K562 (cell line): ENCODE measurements around the gene EGFL6. TPM values are rescaled to one million over a fixed set of nuclear protein-coding genes. Genes with fewer than 3 reads are reported as not detected.
A peak's percentile ranks its signal among the peaks of the same experiment; 100 is the strongest.

Source experiments
- CBFA2T2 ChIP-seq: fragments of 450-650 bp; conservative IDR thresholded peaks from 2 replicates; pipeline ENCODE4 v1.6.1; 2017; ENCODE audit warnings: mild to moderate bottlenecking
- ETV1 ChIP-seq: fragments of 450-650 bp; conservative IDR thresholded peaks from 2 replicates; pipeline ENCODE4 v1.6.1; 2016; ENCODE audit warnings: missing genetic modification characterization, control low read depth, low read depth, missing compliant biosample characterization
- FIP1L1 ChIP-seq: fragments of 200-400 bp; formaldehyde crosslinking; IDR thresholded peaks from 2 replicates; pipeline ENCODE4 v1.6.1; 2018; ENCODE audit warnings: mild to moderate bottlenecking, low read depth, low read length; ENCODE audit not compliant: poor library complexity, severe bottlenecking
- FOS ChIP-seq: IDR thresholded peaks from 3 replicates; pipeline ENCODE4 v1.6.1; 2011; ENCODE audit not compliant: insufficient read length; ENCODE audit errors: extremely low read depth
- GABPB1 ChIP-seq: sonication (generic); formaldehyde crosslinking; IDR thresholded peaks from 2 replicates; pipeline ENCODE4 v1.8.0; 2022; ENCODE audit warnings: mild to moderate bottlenecking, missing genetic modification reagents
- HDAC2 ChIP-seq: fragments of 450-650 bp; IDR thresholded peaks from 2 replicates; pipeline ENCODE4 v1.6.1; 2016; ENCODE audit warnings: mild to moderate bottlenecking
- IRF2 ChIP-seq: sonication (generic); formaldehyde crosslinking; IDR thresholded peaks from 2 replicates; pipeline ENCODE4 v1.8.1; 2022; ENCODE audit warnings: mild to moderate bottlenecking, missing genetic modification reagents
- KDM4B ChIP-seq, 2 experiments: fragments of 450-650 bp in 1 of 2; sonication (generic) in 1 of 2; IDR thresholded peaks; 2 replicates each; pipeline ENCODE4 v1.6.1; 2016 to 2017; ENCODE audit warnings: borderline replicate concordance in 2 of 2, antibody characterized with exemption in 1 of 2, low read depth in 1 of 2, mild to moderate bottlenecking in 1 of 2
- LCOR ChIP-seq: sonication (generic); formaldehyde crosslinking; IDR thresholded peaks from 2 replicates; pipeline ENCODE4 v1.8.0; 2022; ENCODE audit warnings: mild to moderate bottlenecking, missing genetic modification reagents
- MAFG ChIP-seq: fragments of 450-650 bp; conservative IDR thresholded peaks from 2 replicates; pipeline ENCODE4 v1.6.1; 2016; ENCODE audit warnings: missing genetic modification characterization, missing compliant biosample characterization
- NFRKB ChIP-seq: fragments of 450-650 bp; IDR thresholded peaks from 2 replicates; pipeline ENCODE4 v1.6.1; 2016; ENCODE audit warnings: low read depth
- SOX6 ChIP-seq: fragments of 450-650 bp; IDR thresholded peaks from 2 replicates; pipeline ENCODE4 v1.6.1; 2014; ENCODE audit warnings: mild to moderate bottlenecking
- TAF9B ChIP-seq: fragments of 450-650 bp; IDR thresholded peaks from 2 replicates; pipeline ENCODE4 v1.6.1; 2018; ENCODE audit warnings: mild to moderate bottlenecking; ENCODE audit not compliant: partially characterized antibody
- TCF3 ChIP-seq: sonication (generic); formaldehyde crosslinking; IDR thresholded peaks from 2 replicates; pipeline ENCODE4 v1.4.0; 2020; ENCODE audit warnings: mild to moderate bottlenecking, missing genetic modification reagents
- UBTF ChIP-seq, 2 experiments: IDR thresholded peaks; 2 replicates each; pipeline ENCODE4 v1.6.1; 2012; ENCODE audit warnings: improper control_type of control experiment in 2 of 2, low read depth in 2 of 2, low read length in 2 of 2, borderline replicate concordance in 1 of 2
- YBX1 ChIP-seq: fragments of 450-650 bp; IDR thresholded peaks from 2 replicates; pipeline ENCODE4 v1.7.1; 2016; ENCODE audit warnings: mild to moderate bottlenecking
- YY1 ChIP-seq, 3 experiments: IDR thresholded peaks; 2 replicates each; pipeline ENCODE4 v1.6.1; 2011; ENCODE audit warnings: low read length in 2 of 3, mild to moderate bottlenecking in 2 of 3, moderate library complexity in 2 of 3, borderline replicate concordance in 1 of 3, control low read depth in 1 of 3, low read depth in 1 of 3; ENCODE audit not compliant: insufficient read depth in 3 of 3, insufficient replicate concordance in 2 of 3, control insufficient read depth in 1 of 3, insufficient read length in 1 of 3; ENCODE audit errors: extremely low read depth in 1 of 3
- ZBTB7A ChIP-seq: IDR thresholded peaks from 2 replicates; pipeline ENCODE4 v1.6.1; 2011; ENCODE audit warnings: low read depth, mild to moderate bottlenecking, low read length, moderate library complexity, borderline replicate concordance; ENCODE audit not compliant: control insufficient read depth
- ZNF57 ChIP-seq: fragments of 450-650 bp; formaldehyde crosslinking; IDR thresholded peaks from 2 replicates; pipeline ENCODE4 v1.4.0; 2020; ENCODE audit warnings: mild to moderate bottlenecking, moderate library complexity
- polyA plus RNA-seq, 8 experiments: library from polyadenylated mRNA; depleted of rRNA in 4 of 8; stranded (reverse) in 5 of 8; unstranded in 3 of 8; fragments of >200 nt; fragmentation: Nextera tagmentation in 2 of 8; fragmentation: Illumina TruSeq in 1 of 8; extraction: Ambion mirVana in 2 of 8; extraction: Trizol in 1 of 8; gene quantifications; 2 replicates each; pipeline versions ENCODE4 v1.2.1 to v1.2.3, GENCODE V29; 2011 to 2014; ENCODE audit warnings: inconsistent platforms in 1 of 8, missing spikeins in 1 of 8
- total RNA-seq, 7 experiments: library from RNA; depleted of rRNA in 6 of 7; stranded (reverse); fragments of >200 nt in 6 of 7; fragmentation: Illumina TruSeq in 2 of 7; extraction: Trizol in 2 of 7; gene quantifications; 2 replicates each; pipeline versions ENCODE4 v1.2.1 to v1.2.3, GENCODE V29; 2011 to 2021; ENCODE audit warnings: low replicate concordance in 1 of 7
- TF ChIP-seq, protein P1 (sequence below): fragments of 450-650 bp; IDR thresholded peaks from 2 replicates; pipeline ENCODE4 v1.6.1; 2018; ENCODE audit not compliant: partially characterized antibody

Gene EGFL6
- total and polyA plus RNA-seq, 9 of the 15 experiments (the other 6 are each of a cell fraction or from before 2014, with no cell fraction given) = 0.01 TPM; not detected in 8

GRCh38 chrX:13652850-13653693, 83.7 kb downstream of the EGFL6 start, which contains the start of gene TCEANC (continued):
- TF ChIP-seq ZNF57 (CRISPR knock-in tag) = no peak
- peak; percentile 58 to 94 (median 89) for TF ChIP-seq YY1 (IDR thresholded peaks at IDR 0.05; ENCODE audit: borderline replicate concordance in 1 of 3, control insufficient read depth in 1 of 3, extremely low read depth in 1 of 3, insufficient read depth in 3 of 3, insufficient read length in 1 of 3, insufficient replicate concordance in 2 of 3, low read depth in 1 of 3, low read length in 2 of 3)
- peak in 1 of 2 experiments; percentile 70; a peak in 1 of 4 replicates for TF ChIP-seq KDM4B (IDR thresholded peaks at IDR 0.05; ENCODE audit: borderline replicate concordance in 2 of 2, low read depth in 1 of 2)
- TF ChIP-seq LCOR (CRISPR knock-in tag) = peak; percentile 36; the same call in 1 of the 2 replicates
- TF ChIP-seq ZBTB7A = peak; percentile 70
- peak; percentile 23 for TF ChIP-seq TCF3 (CRISPR knock-in tag)
- peak; percentile 74 for TF ChIP-seq FOS
- no peak for TF ChIP-seq IRF2 (CRISPR knock-in tag)
- TF ChIP-seq, protein P1, sequence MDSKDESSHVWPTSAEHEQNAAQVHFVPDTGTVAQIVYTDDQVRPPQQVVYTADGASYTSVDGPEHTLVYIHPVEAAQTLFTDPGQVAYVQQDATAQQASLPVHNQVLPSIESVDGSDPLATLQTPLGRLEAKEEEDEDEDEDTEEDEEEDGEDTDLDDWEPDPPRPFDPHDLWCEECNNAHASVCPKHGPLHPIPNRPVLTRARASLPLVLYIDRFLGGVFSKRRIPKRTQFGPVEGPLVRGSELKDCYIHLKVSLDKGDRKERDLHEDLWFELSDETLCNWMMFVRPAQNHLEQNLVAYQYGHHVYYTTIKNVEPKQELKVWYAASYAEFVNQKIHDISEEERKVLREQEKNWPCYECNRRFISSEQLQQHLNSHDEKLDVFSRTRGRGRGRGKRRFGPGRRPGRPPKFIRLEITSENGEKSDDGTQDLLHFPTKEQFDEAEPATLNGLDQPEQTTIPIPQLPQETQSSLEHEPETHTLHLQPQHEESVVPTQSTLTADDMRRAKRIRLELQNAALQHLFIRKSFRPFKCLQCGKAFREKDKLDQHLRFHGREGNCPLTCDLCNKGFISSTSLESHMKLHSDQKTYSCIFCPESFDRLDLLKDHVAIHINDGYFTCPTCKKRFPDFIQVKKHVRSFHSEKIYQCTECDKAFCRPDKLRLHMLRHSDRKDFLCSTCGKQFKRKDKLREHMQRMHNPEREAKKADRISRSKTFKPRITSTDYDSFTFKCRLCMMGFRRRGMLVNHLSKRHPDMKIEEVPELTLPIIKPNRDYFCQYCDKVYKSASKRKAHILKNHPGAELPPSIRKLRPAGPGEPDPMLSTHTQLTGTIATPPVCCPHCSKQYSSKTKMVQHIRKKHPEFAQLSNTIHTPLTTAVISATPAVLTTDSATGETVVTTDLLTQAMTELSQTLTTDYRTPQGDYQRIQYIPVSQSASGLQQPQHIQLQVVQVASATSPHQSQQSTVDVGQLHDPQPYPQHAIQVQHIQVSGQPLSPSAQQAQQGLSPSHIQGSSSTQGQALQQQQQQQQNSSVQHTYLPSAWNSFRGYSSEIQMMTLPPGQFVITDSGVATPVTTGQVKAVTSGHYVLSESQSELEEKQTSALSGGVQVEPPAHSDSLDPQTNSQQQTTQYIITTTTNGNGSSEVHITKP = peak; percentile 59
- peak; percentile 46 to 79; a peak in 1 of 4 replicates for TF ChIP-seq UBTF (IDR thresholded peaks at IDR 0.05; ENCODE audit: borderline replicate concordance in 1 of 2, low read depth in 2 of 2, low read length in 2 of 2)
- TF ChIP-seq SOX6 = peak; percentile 16; the same call in 1 of the 2 replicates
- peak; percentile 41; the same call in 1 of the 2 replicates for TF ChIP-seq NFRKB
- peak; percentile 37 for TF ChIP-seq TAF9B
- TF ChIP-seq ETV1 (tag) = peak; percentile 75
- peak; percentile 60 for TF ChIP-seq CBFA2T2
- TF ChIP-seq HDAC2 = peak; percentile 60; the same call in 1 of the 2 replicates
- 0 out of 2 replicates have a peak, but pooled peaks have one; percentile 9 for TF ChIP-seq MAFG (tag)
- TF ChIP-seq GABPB1 = peak; percentile 76
- TF ChIP-seq YBX1 = no peak
- TF ChIP-seq FIP1L1 = peak; percentile 43
